PC-3 (cell line): Measurements from ENCODE around the gene LURAP1L.

Experiments
- EZH2 ChIP-seq: fragments of 300-600 bp; sonication (generic); IDR thresholded peaks from one replicate; pipeline ENCODE4 v1.6.1; 2017; ENCODE audit warnings: antibody characterized with exemption, mild to moderate bottlenecking, low read length; ENCODE audit not compliant: unreplicated experiment
- TF ChIP-seq, protein P1 (sequence below): fragments of 300-600 bp; sonication (generic); conservative IDR thresholded peaks from 2 replicates; pipeline ENCODE4 v1.5.1; 2017; ENCODE audit warnings: antibody characterized with exemption, low read depth, mild to moderate bottlenecking, low read length

DNA sequence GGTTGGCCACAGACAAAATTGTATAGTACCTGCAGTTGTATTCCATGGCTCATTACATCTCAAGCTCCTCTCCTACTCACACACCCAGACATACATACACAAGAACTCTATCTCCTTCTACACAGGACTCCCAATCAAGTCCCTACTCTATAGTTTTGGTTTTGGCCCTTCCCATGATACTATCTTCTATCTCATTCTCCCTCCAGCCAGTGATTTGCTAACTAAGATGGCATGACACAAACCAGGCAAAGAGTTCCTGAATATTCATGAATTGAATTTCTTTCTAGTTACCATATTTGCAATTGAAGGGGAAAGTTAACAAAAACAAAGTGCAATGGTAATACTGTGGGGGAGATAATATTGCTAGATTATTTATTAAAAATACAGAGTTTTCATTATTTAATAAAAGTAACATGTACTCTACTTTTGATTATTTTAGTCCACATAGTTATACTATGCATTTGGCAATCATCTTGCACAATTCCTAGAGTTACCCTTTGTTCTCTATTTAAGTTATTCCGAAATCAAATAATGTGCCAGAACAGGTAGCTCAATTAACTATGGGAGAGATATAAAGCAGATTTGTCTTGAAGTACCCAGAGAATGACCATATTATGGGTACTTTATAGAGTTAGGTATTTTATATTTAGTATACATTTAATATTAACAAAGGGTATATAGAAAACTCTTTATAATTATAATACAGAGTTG, 9.6 kb upstream of the LURAP1L start:
- no peak for TF ChIP-seq EZH2
- TF ChIP-seq, protein P1, sequence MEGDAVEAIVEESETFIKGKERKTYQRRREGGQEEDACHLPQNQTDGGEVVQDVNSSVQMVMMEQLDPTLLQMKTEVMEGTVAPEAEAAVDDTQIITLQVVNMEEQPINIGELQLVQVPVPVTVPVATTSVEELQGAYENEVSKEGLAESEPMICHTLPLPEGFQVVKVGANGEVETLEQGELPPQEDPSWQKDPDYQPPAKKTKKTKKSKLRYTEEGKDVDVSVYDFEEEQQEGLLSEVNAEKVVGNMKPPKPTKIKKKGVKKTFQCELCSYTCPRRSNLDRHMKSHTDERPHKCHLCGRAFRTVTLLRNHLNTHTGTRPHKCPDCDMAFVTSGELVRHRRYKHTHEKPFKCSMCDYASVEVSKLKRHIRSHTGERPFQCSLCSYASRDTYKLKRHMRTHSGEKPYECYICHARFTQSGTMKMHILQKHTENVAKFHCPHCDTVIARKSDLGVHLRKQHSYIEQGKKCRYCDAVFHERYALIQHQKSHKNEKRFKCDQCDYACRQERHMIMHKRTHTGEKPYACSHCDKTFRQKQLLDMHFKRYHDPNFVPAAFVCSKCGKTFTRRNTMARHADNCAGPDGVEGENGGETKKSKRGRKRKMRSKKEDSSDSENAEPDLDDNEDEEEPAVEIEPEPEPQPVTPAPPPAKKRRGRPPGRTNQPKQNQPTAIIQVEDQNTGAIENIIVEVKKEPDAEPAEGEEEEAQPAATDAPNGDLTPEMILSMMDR = no peak
